Germinal center (tissue), 1 donor: ENCODE measurements around the gene GNAI2.
"Not testable (repeated sequence)": the region's sequence is repeated elsewhere in the genome, so short reads cannot be mapped to it uniquely, and the experiment has no call there.

Source experiments
- DNase-seq: peaks from one replicate; pipeline ENCODE4 v3.0.0; 2012; ENCODE audit warnings: mixed read lengths, low spot score

GNAI2 gene

GRCh38 chr3:50204804-50205412 lies 31.1 kb upstream of the GNAI2 start, which contains the start of gene SLC38A3:
SLC38A3 (plus strand) TSS chr3:50205271; CDS start chr3:50214200, 8,929 bp downstream.
- DNase-seq, result peak; percentile 46

- peak; percentile 66 for DNase-seq
Measured at GRCh38 chr3:50205413-50206276, 30.4 kb upstream of the GNAI2 start.

GRCh38 chr3:50207359-50208042 lies 28.5 kb upstream of the GNAI2 start:
- no peak for DNase-seq

GRCh38 chr3:50208677-50209344 lies 27.2 kb upstream of the GNAI2 start:
- DNase-seq, result no peak

GRCh38 chr3:50210176-50210509 lies 25.9 kb upstream of the GNAI2 start:
- DNase-seq, result no peak

GRCh38 chr3:50210510-50211367 lies 25.3 kb upstream of the GNAI2 start:
- DNase-seq, result no peak

GRCh38 chr3:50211368-50211717 lies 24.7 kb upstream of the GNAI2 start:
- not testable (repeated sequence) for DNase-seq

GRCh38 chr3:50211930-50212329 lies 24.1 kb upstream of the GNAI2 start:
- no peak for DNase-seq

GRCh38 chr3:50212502-50212901 lies 23.5 kb upstream of the GNAI2 start:
- no peak for DNase-seq

GRCh38 chr3:50212971-50213370 lies 23.0 kb upstream of the GNAI2 start:
- no peak for DNase-seq

- no peak for DNase-seq
Measured at GRCh38 chr3:50213373-50213772, 22.6 kb upstream of the GNAI2 start.

- no peak for DNase-seq
Measured at GRCh38 chr3:50214824-50215223, 21.2 kb upstream of the GNAI2 start.

- DNase-seq, result no peak
Measured at GRCh38 chr3:50215529-50215928, 20.5 kb upstream of the GNAI2 start.

- no peak for DNase-seq
Measured at GRCh38 chr3:50217681-50218080, 18.3 kb upstream of the GNAI2 start.

- no peak for DNase-seq
Measured at GRCh38 chr3:50218448-50218847, 17.6 kb upstream of the GNAI2 start.

GRCh38 chr3:50219285-50219684 lies 16.7 kb upstream of the GNAI2 start:
- DNase-seq, result no peak

- DNase-seq, result no peak
Measured at GRCh38 chr3:50220109-50220508, 15.9 kb upstream of the GNAI2 start.

- no peak for DNase-seq
Measured at GRCh38 chr3:50221051-50221410, 15.0 kb upstream of the GNAI2 start.

- DNase-seq, result no peak
Measured at GRCh38 chr3:50221411-50222168, 14.4 kb upstream of the GNAI2 start.

GRCh38 chr3:50222169-50222528 lies 13.9 kb upstream of the GNAI2 start:
- no peak for DNase-seq

- no peak for DNase-seq
Measured at GRCh38 chr3:50224639-50225038, 11.4 kb upstream of the GNAI2 start.
